Osteoblast (primary cell): Measurements from ENCODE around the gene KCNG3. TPM values are rescaled to one million over a fixed set of nuclear protein-coding genes. Genes with fewer than 3 reads are reported as not detected.

ENCODE experiments used
- DNase-seq: peaks from one replicate; pipeline ENCODE4 v3.0.0; 2011; ENCODE audit warnings: low spot score, mixed read lengths; ENCODE audit not compliant: insufficient read length; ENCODE audit errors: missing footprints
- H2AFZ ChIP-seq: 2 replicates; pipeline ENCODE4 v1.6.0; 2011; ENCODE audit warnings: mild to moderate bottlenecking, low read length
- H3K27ac ChIP-seq: 2 replicates; pipeline ENCODE4 v1.5.1; 2011; ENCODE audit warnings: mild to moderate bottlenecking, low read depth, low read length, moderate library complexity
- H3K27me3 ChIP-seq: 2 replicates; pipeline ENCODE4 v1.6.0; 2012; ENCODE audit warnings: mild to moderate bottlenecking, control low read depth, inconsistent platforms, low read length, moderate library complexity; ENCODE audit not compliant: insufficient read depth
- H3K36me3 ChIP-seq: 2 replicates; pipeline ENCODE4 v1.5.1; 2011; ENCODE audit warnings: mild to moderate bottlenecking, low read length, control low read depth, moderate library complexity; ENCODE audit not compliant: insufficient read depth
- H3K4me1 ChIP-seq: 2 replicates; pipeline ENCODE4 v1.5.1; 2011; ENCODE audit warnings: mild to moderate bottlenecking, low read length, control low read depth, moderate library complexity; ENCODE audit not compliant: insufficient read depth
- H3K4me2 ChIP-seq: 2 replicates; pipeline ENCODE4 v1.6.0; 2011; ENCODE audit warnings: mild to moderate bottlenecking, low read length; ENCODE audit not compliant: insufficient read depth
- H3K4me3 ChIP-seq: fragments of 200-600 bp; sonication (generic); 3 replicates; pipeline ENCODE4 v1.5.1; 2012; ENCODE audit warnings: mild to moderate bottlenecking, low read length, inconsistent platforms; ENCODE audit not compliant: insufficient read depth
- H3K79me2 ChIP-seq: 2 replicates; pipeline ENCODE4 v1.6.0; 2012; ENCODE audit warnings: mild to moderate bottlenecking, low read length, control low read depth, inconsistent platforms; ENCODE audit not compliant: insufficient read depth
- H3K9me3 ChIP-seq: 2 replicates; pipeline ENCODE4 v1.5.1; 2011; ENCODE audit warnings: low read depth, low read length, control low read depth
- H4K20me1 ChIP-seq: 2 replicates; pipeline ENCODE4 v1.6.0; 2012; ENCODE audit warnings: mild to moderate bottlenecking, low read length, control low read depth; ENCODE audit not compliant: insufficient read depth
- total RNA-seq: library from RNA; depleted of rRNA; stranded (reverse); fragments of >200 nt; gene quantifications from 2 replicates; pipeline ENCODE4 v1.2.3, GENCODE V29; 2012
- TF ChIP-seq, protein P1 (sequence below): IDR thresholded peaks from 2 replicates; pipeline ENCODE4 v1.5.1; 2011; ENCODE audit warnings: mild to moderate bottlenecking, low read depth, low read length, moderate library complexity; ENCODE audit errors: extremely low read depth

The KCNG3 gene
- total RNA-seq, 1 donor: under 0.01 TPM

DNA sequence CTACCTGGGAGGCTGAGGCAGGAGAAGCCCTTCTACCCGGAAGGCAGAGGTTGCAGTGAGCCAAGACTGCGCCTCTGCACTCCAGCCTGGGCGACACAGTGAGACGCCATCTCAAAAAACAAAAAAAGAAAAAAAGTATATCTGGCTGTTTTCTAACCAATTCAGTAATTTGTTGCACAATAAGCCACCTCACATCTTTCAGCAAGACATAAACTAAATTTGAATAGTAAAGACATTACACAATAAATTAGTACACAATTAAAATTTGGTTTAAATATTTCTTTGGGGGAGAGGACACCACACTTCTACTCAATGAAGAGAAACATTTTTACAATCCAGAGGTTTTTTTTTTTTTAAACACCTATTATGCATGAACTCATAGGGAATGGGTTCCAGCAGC lies 38.6 kb upstream of the KCNG3 start:
- Histone ChIP-seq H3K4me2 (no peak overlapping the region), H3K79me2 (no peaks in the 10 kb centered on the region), H4K20me1 (no peaks in the 10 kb centered on the region), H3K9me3 (no peaks in the 10 kb centered on the region), H3K4me3 (no peak overlapping the region), H3K27ac (no peak overlapping the region), H3K27me3 (no peaks in the 10 kb centered on the region), H3K4me1 (no peaks in the 10 kb centered on the region), H3K36me3 (no peaks in the 10 kb centered on the region), H2AFZ (no peak overlapping the region)
- TF ChIP-seq, protein P1, sequence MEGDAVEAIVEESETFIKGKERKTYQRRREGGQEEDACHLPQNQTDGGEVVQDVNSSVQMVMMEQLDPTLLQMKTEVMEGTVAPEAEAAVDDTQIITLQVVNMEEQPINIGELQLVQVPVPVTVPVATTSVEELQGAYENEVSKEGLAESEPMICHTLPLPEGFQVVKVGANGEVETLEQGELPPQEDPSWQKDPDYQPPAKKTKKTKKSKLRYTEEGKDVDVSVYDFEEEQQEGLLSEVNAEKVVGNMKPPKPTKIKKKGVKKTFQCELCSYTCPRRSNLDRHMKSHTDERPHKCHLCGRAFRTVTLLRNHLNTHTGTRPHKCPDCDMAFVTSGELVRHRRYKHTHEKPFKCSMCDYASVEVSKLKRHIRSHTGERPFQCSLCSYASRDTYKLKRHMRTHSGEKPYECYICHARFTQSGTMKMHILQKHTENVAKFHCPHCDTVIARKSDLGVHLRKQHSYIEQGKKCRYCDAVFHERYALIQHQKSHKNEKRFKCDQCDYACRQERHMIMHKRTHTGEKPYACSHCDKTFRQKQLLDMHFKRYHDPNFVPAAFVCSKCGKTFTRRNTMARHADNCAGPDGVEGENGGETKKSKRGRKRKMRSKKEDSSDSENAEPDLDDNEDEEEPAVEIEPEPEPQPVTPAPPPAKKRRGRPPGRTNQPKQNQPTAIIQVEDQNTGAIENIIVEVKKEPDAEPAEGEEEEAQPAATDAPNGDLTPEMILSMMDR: no peak
- DNase-seq: no peak

DNA sequence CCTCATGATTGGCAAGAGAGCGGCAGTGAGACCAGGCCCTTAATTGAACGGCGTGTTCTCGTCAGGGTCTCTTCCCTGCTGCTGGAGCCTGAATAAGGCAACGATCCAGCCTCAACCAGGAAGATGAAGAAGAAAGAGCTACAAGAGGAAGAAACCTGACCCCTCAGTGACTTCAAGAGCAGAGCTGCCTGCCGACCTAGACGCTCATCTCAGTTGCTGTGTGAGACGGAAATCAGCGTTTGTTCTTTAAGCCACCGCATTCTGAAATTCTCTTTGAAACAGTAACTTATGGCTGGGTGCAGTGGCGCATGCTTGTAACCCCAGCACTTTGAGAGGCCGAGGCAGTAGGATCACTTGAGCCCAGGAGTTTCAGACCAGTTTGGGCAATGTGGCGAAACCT lies 29.6 kb upstream of the KCNG3 start:
- H3K79me2 ChIP-seq: no peaks in the 10 kb centered on the region
- H4K20me1 ChIP-seq: no peaks in the 10 kb centered on the region
- no peak overlapping the region for H3K4me3 ChIP-seq
- H3K27ac ChIP-seq: no peak overlapping the region
- TF ChIP-seq, protein P1: no peak
- no peaks in the 10 kb centered on the region for H3K27me3 ChIP-seq
- H3K36me3 ChIP-seq: no peaks in the 10 kb centered on the region
- H2AFZ ChIP-seq: no peak overlapping the region
- H3K4me2 ChIP-seq: no peak overlapping the region
- H3K4me1 ChIP-seq: no peaks in the 10 kb centered on the region
- peak; percentile 53 for DNase-seq
- no peaks in the 10 kb centered on the region for H3K9me3 ChIP-seq

DNA sequence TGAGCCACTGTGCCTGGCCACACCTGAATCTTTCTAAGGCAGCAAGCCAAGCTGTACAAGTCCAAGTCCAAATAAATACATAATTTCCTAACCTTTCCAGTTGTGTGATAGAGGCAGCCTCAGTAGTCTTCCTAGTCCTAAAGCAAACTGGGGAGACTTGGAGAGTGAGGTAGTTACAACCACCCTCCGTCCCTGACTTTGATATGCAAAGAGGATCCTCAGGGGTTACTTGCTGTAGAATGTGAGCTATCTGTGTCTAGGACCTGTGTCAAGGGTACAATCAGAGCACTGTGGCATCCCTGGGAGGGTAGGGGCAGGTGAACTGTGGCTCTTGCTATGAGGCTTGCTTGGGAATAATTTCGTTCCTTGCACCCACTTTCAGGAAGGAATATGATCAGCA lies 28.3 kb upstream of the KCNG3 start:
- no peaks in the 10 kb centered on the region for H3K9me3 ChIP-seq
- DNase-seq: peak; percentile 52
- no peaks in the 10 kb centered on the region for H3K36me3 ChIP-seq
- TF ChIP-seq, protein P1: no peak
- no peaks in the 10 kb centered on the region for H4K20me1 ChIP-seq
- no peaks in the 10 kb centered on the region for H3K4me1 ChIP-seq
- H3K79me2 ChIP-seq: no peaks in the 10 kb centered on the region
- H3K4me3 ChIP-seq: no peak overlapping the region
- H2AFZ ChIP-seq: no peak overlapping the region
- no peaks in the 10 kb centered on the region for H3K27me3 ChIP-seq
- H3K4me2 ChIP-seq: no peak overlapping the region
- H3K27ac ChIP-seq: no peak overlapping the region

DNA sequence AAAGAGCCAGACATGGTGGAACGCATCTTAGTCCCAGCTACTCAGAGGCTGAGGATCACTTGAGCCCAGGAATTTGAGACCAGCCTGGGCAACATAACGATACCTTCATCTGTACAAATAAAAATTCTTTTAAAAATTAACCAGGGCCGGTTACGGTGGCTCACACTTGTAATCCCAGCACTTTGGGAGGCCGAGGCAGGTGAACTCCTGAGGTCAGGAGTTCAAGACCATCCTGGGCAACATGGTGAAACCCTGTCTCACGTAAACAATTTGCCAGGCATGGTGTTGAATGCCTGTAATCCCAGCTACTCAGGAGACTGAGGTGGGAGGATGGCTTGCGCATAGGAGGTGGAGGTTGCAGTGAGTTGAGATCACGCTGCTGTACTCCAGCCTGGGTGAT lies 25.8 kb upstream of the KCNG3 start:
- Histone ChIP-seq H2AFZ (no peak overlapping the region), H3K36me3 (no peaks in the 10 kb centered on the region), H3K4me1 (no peaks in the 10 kb centered on the region), H3K9me3 (no peaks in the 10 kb centered on the region), H4K20me1 (no peaks in the 10 kb centered on the region), H3K4me3 (no peak overlapping the region), H3K79me2 (no peaks in the 10 kb centered on the region), H3K4me2 (no peak overlapping the region), H3K27ac (no peak overlapping the region), H3K27me3 (no peaks in the 10 kb centered on the region)
- TF ChIP-seq, protein P1: no peak
- no peak for DNase-seq
